DMS53 (cell line): Measurements from ENCODE around the gene IGSF8.

Experiments used
- DNase-seq: peaks from one replicate; lab custom pipeline; 2025; lab: John Stamatoyannopoulos, UW

IGSF8 gene

DNA sequence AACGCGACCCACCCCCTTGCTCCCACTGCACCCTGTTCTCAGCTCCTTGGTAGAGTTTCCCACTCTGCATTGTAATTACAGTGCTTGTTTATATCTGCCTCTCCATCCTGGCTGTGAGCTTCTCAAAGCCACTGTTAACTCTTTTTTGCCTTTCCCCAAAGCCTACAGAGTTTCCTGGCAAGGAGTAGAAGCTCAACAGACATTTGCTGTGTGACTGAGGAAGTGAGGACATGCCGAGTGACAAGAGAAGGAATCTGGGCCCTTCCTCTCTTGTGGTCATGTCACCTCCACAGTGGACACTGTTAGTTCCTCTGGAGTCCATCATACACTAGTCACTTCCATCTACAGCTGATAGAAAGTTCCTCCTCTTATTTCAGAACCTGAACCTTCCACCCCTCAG, 6.1 kb upstream of the IGSF8 start:
- DNase-seq: no peak

DNA sequence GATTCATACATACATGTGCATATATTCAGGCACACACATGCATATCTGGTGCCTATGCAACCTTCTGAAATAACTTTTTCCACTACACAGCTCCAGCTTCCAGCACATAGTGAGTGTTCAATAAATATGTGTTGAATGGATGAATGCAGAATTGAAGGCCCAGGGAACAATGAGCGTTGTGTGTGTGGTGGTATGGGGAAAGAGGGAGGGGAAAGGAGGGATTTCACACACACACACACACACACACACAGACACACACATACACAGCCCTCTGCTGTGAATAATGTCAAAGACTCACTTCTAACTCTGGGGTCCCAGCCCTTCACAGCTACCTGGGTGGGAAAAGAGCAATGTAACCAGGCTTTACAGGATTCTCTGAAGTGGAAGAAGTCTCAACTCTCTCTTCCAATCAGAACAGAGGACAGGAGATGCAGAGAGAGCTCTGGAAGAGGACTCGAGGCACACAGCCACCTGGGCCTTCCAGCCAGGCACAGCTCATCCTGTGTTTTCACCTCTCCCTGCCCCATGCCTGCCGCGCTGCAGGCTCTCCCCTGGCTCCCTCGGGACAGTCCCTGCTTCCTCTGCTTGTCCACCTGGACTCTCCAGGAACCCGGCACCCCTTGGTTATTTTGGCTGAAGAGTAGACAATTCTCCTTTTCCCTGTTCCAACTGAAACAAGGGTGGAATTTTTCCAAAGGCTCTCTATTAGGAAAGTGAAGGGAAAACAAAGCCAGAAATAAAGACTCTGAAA, 5.4 kb upstream of the IGSF8 start:
- DNase-seq: no peak

DNA sequence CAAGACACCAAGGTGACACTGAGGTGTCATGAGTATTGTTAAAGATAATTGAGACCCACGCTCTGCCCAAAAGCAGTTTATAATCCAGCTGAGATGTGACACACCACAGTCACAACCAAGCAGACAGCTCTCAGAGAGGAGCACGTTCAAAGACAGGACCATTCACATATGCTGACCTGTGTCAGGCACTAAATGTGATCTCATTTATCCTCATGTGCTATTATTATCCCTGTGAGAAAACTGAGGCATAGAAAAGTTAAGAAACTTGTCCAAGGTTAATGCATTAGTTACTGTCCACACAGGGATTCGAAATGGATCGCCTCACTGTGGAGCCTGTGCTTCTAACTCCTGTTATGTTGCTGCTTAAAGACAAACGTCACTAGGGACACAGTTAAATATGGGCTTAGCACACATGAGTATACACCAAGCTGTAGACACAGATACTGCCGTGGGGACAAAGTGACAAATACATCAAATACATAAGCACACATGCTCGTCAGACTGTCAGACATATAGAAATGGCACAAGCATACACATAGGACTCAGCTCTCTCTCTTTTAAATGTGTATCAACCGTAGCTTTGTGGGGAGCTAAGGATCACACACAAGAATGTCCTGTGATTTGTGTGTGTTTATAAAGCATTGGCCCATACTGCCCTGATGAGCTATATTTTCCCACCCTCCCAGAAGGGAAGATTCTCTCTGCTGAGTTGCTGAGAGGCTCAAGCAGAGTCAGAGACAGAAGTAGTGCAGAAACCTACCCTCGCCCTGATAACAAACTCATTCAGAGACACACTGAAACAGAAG, 3.5 kb upstream of the IGSF8 start:
- DNase-seq: no peak

DNA sequence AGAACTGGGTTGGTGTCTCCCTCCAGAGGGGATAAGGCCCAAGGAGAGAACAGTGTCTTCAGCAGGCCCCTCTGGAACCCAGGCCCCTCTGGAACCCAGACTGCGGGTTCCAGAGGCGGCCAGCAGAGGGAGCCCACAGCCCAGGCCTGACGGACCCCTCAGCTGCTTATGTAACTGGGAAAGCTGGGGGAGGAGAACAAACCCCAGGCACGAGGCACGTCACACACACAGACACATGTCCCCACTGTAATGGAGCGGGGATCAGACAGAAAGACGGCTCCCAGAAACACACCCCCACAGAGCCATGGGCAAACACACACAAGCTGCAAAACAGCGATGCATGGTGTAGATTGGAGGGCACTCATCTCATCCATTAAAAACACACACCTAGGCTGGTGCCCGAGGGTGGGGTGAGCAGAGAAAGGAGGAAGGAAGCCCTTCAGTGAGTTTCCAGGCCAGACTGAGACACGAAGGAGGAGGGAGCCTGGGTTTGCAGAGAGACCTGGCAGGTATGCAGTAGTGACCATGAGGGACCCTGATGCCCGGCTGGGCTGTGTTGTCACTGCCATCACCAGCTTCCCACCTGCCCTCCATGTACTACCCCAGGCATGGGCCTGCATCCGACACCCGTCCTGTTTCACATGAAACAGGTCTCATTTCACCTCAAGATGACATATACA, 2.8 kb upstream of the IGSF8 start:
- DNase-seq: peak; percentile 91

DNA sequence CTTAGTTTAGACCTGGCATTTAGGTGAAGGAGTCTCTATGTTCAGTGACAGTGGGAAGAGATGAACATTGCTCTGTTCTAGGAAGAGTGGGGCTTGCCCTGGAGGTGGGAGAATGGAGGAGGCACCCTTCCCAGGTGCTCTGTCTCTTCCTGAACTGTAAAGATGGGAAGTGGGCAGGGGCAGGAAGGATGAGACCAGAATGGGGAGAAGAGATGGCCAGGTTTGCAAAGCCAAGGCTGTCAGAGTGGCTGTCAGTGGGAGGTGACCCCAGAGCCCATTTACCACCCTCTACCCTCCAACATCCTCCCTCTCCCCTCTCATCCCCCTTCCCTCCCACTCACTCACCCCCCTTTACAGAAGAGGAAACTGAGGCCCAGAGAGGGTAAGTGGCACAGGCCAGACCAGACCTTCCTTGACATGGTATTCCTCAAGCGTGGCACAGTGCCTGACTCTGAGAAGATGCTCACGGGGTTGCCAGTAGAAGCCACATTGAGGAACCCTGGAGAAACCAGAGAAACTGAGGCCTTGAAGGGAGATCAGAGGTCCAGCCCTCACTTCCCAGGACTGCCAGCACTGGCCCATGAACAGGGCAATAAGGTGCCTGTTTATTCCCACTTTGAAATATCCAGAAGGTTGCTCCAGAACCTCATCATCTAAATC, 1.4 kb upstream of the IGSF8 start:
- peak; percentile 40 for DNase-seq

DNA sequence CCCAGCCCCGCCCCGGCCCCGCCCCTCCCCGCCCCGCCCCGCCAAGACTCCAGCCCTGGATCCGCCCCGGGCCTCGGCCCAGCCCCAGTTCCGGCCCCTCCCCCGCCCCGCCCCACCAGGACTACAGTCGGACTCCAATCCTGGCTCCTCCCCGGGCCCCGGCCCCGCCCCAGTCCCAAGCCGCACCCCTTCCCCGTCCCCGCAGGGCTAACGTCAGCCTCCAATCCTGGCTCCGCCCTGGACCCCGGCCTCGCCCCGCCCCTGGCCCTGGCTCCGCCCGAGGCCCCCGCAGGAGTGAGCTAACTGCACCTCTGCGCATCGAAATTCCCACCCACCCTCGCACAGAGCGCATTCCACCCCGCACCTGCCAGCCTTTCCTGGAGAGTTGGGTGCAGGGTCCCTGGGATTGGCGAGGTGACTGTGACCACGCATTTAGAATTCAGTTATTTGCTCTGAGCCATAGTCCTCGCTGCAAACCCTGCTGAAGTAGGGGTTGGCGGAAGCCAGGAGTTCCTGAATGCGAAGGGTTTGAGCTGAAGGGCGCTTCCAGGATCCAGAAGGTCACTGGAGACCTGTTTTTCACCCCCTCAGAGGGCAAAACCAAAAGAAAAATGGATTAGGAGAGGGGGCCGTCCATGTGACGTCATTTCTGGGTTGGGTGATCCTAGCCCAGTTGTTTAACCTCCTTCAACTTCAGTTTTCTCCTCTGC, 588 bp upstream of the IGSF8 start:
- peak; percentile 99 for DNase-seq

DNA sequence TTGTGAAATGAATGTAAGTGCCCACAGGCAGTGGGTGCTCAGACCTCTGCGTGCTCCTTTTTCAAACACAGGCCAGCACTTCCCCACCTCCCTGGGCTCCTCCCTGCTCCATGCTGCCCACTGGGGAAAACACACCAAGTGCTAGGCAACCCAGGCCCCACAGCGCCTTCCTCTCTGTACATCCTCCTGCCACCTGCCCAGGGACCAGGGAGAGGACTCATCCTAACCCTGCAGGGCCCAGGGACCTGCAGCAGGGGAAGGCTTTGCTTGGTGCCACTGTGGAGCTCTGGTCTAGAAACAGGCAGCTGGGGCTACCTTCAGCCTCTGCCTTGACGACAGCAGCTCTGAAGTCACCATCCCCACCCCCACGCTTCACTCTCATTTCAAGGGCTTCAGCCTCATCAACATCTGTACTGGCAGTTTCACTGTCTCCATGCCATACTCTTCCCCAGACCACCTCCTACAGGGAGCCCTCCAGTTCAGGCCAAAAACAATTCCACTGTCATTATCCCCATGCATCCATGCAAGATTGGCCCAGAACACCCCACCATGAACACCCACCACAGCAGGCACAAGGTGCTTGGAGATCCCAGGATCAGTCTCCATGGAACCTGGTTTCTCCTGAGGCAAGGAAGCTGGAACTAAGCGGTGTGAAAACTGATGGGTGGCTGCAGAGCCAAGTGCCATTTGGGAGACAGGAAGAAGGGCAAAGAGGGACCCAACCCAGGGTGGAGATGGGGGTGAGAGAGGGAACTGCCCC, 1.1 kb downstream of the IGSF8 start:
- DNase-seq: no peak

DNA sequence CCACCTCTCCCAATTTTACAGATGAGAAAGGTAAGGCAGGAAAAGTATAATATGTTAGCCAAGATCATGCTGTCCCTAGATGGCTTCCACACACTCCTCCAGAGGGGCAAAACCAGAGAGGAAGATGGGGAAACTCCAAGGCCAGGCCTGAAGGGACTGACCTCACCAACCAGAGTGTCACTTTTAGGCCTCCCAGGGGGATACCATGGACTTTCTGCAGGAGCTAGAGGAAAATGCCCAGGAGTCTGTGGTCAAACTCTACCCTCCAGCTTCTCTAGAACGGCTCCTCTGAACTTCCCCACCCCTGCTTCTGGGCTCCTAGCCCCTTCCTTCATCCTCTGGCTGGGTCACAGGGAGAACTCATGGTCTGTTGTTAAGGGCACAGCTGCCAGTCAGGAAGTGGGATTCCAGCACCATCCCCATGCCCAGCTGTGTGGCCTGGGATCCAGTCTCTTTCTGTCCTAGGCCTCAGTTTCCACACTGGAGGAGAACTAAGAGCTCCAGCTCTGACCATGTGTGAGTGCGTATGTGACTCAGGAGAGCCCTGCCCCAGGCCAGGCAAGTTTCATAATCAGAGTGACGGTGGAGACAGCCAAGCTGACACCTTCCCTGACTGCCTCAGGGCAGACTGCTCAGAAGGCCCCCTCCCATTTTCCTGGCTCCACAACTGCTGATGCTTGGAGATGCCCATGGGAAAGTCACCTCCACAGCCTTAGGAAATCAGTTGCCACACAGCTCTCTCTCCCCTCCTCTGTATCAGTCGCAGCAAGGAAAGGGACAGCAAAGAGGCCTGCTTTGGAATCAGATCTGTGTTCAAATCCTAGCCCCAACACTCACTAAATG, 1.9 kb downstream of the IGSF8 start:
- DNase-seq: no peak

DNA sequence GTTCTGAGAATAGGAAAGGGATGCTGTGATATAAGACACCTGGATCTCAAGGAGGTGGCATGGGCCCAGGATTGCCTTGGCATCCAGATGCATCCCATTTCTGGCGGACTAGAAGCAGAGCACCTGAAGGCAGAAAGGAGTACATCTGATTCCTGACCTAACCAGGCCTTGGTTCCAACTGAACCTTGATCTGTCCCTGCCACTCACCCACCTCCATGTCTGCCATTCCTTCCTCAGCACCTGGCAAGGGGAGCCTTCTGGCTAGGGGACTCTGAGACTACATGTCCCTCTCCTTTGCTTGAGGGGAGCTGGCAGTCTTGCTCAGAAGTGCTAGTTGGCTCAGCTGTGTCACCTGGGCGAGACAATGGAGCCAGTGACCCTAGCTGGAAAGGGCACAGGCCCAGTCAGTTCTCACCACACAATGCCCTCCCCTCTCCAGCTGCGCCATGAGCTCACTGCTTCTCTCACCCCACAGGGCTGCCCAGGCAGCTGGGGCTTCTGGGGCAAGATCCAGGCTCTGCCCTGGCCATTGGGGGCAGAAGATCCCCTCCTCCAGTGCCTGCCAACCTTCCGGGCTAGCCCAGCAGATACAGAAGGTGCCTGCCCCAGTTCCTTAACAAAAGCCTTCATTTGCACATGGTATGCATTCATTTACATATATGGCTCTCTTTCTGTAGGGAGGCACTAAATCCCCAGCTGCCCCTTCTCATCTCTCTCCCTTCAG, 2.9 kb downstream of the IGSF8 start:
- peak; percentile 52 for DNase-seq

DNA sequence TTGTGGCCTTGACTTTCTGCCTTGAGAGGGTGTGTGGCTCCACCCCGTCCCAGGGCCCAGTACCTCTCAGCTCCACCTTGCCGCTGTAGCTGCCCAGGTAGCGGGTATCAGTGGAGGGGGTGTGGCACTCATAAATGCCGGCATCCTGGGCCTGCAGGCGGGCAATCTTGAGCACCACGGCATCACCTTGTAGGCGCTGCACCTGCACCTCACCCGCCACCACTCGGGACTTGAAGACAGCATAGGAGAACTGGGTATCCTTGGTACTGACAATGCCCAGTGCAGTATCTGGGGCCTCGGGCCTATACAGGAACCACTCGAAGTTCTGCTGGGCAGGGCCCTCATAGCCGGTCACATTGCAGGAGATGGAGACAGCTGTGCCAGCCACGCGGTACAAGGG, 3.6 kb downstream of the IGSF8 start:
- no peak for DNase-seq

DNA sequence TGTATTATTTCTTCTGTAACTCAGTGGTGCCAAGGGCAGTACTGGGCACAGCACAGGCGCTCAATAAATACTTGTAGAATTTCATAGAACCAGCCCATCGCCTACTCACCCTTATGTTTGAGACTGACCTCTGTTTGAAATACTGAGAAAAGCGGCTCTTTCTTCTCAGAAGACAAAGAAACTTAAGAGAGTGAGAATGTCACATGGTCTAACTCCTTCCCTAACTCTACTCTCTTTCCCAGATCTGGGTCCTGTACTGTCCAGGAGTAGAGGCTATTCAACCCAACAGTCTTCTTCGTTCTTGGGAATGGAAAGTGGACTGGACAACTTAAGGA, 4.2 kb downstream of the IGSF8 start:
- DNase-seq: no peak

DNA sequence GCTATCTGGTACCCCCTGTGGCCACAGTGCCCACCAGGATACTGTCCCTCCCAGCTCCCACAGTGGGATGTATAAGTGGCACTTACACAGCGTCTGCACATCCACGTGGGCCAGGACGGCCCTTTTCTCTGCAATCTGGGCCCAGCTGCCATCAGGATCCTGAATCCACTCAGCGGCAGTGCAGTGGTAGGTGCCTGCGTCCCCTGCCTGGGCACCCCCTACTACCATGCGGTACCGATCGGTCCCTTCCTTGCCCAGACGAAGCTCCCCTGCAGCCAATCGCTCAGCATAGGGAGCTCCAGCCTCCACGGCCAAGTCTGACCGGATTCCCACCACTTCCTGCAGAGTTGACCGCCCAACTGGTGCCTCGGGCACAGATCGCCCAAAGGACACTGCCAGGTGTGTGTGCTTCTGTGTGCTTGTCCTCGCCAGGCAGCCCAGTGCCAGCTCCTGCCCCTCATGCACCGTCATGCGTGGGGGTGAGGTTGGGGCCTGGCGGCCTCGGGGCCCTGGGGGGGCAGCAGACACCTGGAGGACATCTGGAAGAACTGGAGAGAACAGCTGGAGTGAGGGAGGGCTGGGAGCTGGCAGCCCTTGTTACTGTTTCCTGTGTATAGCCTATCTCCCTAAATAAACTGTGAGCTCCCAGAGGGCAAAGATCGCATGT, 4.7 kb downstream of the IGSF8 start:
- DNase-seq: no peak

DNA sequence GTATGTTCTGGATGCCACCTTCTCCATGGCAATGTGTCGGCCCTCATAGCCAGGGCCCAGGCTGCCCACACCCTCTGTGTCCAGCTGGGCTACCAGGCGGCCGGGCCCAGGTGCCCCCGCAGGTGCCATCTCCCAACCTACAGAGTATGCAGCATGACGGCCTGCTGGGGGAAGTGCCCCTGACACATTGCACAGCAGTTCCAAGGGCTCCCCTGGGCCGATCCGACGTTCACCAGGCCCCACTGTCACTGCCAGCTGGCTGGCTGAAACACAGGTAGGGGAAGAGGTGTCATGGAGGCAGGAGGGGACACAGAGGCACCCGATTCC, 5.4 kb downstream of the IGSF8 start:
- DNase-seq: no peak

DNA sequence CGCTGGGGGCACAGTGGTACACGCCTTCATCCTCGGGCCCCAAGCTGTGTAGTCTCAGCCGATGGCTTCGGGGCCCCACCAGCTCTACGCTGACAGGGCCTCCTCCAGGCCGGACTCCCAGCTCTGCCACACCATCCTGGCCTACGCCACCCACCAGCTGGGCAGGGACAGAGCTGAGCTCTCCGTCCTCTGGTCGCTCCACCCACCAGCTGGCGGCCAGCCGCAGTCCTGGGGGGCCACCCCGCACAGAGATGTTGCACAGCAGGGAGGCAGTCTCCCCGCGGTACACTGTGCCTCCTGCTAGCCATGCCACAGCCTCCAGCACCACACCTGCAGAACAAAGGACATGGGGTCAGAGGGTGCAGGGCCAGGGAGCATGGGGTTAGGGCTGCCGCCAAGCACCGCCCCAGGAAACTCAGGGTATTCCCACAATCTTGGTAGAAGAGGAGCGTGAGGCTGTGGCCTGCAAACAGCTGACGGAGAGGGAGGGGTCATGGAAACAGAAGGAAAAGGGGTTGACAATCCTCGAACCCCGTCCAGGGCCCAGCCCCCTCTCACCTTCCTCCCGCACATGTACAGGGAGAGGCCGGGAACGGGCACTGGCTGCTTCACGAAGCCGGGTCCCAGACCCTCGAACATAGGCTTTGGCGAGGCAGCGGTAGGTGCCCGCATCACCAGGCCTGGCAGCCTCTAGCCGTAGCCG, 5.9 kb downstream of the IGSF8 start:
- no peak for DNase-seq

DNA sequence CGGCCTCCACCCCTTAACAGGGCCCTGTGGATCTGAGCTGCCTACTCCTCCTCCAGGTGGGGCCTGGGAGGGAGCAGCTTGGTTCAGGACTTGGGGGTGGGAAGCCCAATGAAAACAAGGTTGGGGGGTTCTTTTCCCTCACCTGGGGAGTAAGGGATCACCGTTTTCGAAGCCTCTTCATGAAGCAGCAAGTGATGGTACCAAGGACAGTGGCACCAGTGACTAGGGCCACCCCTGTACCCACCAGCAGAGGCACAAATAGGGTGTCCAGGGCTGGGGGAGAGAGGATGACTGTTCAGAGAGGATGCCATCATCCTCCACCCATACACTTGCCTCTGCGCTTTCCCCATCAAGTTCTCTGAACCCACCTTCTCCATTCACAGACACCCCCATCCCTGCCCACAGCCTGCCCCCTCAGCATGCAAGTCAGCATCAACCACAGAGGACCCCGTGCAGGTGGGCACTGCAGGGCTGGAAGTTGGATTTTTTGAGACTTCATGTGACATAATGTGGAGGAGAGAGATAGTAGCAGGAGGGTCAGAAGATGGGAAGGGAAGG, 6.7 kb downstream of the IGSF8 start:
- no peak for DNase-seq

DNA sequence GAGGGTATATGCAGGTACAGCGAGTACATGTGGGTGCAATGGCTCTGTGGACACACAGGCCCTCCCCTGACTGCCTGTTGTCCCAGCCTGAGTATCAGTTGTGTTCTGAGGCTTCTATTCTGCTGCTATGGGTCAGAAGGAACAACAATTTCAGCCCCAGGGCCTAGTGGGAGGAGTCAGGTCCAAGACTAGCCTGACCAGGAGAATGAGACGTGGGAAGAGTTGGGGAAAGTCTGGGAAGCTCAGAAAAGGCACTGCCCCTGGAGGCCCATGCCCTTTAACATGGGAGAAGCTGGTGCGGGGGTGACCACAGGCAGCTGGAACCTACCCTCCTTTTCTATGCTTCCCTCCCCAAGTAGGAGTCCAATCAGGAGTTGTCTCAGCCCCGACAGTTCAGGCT, 7.7 kb downstream of the IGSF8 start:
- DNase-seq: no peak

DNA sequence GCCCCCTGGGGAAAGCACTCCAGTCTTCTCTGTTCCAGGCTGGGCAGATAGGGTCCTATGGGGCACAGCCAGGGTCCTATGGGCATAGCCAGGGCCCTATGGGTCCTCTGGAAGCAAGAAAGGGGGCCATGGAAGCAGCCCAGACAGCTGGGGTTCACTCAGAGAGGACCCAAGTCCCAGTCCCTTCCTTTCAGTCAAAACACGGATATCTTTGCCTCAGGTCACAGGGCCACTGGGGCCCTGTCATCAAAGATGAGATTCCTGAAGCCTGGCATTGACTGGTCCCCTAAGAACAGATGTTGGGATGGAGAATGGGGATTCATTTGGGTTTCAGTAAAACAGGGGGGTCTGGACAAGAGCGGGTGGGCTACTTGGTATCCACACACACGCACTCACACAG, 8.5 kb downstream of the IGSF8 start:
- no peak for DNase-seq

DNA sequence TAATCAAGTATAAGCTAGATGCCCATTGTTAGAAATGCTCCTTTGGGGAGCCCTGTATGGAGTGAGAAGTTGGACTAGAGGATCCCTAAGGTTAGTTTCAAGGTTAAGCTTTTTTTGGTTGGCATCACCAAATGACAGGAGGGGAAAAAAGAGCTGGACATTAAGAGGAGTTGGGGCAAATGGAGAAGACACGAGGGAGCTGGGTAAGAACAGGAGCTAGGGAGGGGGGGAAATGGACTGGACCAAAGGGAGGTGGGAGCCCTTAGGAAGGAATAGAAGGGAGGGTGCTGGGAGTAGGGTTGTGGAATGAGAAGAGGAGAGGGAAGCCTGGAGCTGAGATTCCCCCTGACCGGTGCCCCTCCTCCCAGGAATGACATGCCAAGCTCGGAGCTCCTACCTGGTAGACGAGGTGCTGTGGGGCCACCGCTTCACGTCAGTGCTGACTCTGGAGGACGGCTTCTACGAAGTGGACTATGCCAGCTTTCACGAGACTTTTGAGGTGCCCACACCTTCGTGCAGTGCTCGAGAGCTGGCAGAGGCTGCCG, 11.2 kb downstream of the IGSF8 start:
- no peak for DNase-seq
